SIG-M5 (cell line): ENCODE results near the gene TMEM176B.

Experiments
- DNase-seq: peaks from one replicate; lab custom pipeline; 2025; lab: John Stamatoyannopoulos, UW

Gene TMEM176B

DNA sequence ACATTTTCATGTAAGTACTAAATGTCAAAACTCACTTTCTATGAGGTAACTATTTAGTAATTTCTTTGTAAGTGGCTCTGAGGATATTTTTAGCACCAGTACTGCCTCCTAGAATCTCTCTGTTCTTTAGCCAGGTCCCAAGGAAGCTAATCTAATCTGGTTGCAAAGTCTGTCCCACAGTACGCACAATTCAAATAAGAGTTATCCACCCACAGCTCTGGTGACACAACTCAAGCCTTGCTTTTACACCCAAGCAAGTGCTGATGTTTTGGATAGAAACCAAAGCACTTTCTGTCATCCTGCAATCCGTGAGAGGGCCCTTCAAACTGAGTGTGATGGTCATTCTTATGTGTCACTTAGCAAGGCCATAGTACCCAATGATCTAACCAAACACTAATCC lies 48.5 kb downstream of the TMEM176B start:
- DNase-seq = no peak

- no peak for DNase-seq
Observed at GRCh38 chr7:150748376-150748775, 51.8 kb downstream of the TMEM176B start.

- no peak for DNase-seq
Observed at GRCh38 chr7:150746921-150747320, 53.2 kb downstream of the TMEM176B start.

- no peak for DNase-seq
Observed at GRCh38 chr7:150745876-150746275, 54.3 kb downstream of the TMEM176B start.

DNA sequence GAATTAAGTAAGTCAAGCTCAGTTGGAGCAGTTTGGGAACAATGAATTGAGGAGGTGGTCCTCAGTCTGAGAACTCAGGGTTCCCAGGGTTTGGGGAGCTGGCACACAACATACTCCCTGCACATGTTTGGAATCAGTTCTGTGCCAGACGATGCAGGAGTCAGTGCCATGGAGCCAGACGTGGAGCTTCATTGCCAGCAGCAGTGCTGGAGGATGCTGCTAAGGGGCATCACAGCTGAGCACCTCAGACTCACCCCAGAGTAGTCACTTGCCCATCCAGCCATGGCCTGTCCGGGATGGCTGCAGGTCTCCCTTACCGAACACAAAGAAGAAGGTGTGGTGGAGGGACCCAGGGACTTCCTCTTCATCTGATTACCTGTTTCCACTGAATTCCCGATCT lies 55.1 kb downstream of the TMEM176B start:
- no peak for DNase-seq

DNA sequence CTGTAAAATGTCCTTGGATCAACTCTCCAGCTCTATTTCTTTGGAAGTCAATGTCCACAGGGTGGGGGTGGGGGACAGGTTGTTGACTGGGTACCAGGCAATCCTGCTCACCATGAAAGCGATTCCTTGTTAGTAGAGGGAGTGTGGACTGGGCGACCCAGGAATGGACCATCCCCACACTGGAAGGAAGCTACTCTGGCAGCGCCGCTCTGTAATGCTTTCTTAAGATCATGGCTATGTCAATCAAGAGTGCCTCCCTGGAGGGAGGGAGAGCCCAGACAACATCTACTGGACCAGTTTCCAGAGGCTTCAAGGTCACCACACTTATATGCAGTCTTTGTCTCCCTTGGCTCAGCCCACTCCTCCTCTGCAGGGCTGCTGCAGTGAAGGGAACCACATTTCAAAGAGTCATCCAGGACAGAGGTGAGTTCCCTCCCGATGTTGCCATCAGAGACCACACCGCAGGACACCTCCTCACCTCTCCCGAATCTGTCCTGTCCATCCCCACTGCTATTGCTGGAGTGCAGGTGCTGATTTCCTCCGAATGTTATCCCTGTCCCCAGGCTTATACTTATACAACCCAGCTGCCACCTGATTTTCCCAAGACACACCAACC lies 56.0 kb downstream of the TMEM176B start:
- no peak for DNase-seq

- DNase-seq = no peak
Observed at GRCh38 chr7:150742286-150742968, 57.7 kb downstream of the TMEM176B start.
